Measurements from ENCODE around the gene SLC26A11. TPM values are rescaled to one million over a fixed set of nuclear protein-coding genes. Genes with fewer than 3 reads are reported as not detected.

SLC26A11 gene
- total RNA-seq, 4 donors from 2014 or later, result 2.6 to 3.3 (median 3.1) TPM

DNA sequence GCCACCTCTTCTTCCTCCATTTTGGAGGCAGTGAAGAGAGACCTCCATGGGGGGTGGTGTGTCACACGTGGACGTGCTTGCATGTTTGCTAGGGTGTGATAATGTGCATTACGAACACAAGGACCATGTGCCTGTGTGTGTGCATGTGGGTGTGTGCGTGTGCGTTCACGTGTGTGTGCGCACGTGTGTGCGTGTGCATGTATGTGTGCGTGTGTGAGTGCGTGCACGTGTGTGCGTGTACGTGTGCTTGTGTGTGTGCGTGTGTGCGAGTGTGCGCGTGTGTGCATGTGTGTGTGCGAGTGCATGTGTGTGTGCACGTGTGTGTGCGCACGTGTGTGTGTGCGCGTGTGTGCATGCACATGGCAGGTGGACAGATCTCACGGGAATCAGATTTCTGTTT lies 69.9 kb downstream of the SLC26A11 start:
- H3K9me3 ChIP-seq, result no peaks in the 10 kb centered on the region
- TF ChIP-seq POLR2A (IDR thresholded peaks at IDR 0.05), result no peak
- TF ChIP-seq, protein P1, sequence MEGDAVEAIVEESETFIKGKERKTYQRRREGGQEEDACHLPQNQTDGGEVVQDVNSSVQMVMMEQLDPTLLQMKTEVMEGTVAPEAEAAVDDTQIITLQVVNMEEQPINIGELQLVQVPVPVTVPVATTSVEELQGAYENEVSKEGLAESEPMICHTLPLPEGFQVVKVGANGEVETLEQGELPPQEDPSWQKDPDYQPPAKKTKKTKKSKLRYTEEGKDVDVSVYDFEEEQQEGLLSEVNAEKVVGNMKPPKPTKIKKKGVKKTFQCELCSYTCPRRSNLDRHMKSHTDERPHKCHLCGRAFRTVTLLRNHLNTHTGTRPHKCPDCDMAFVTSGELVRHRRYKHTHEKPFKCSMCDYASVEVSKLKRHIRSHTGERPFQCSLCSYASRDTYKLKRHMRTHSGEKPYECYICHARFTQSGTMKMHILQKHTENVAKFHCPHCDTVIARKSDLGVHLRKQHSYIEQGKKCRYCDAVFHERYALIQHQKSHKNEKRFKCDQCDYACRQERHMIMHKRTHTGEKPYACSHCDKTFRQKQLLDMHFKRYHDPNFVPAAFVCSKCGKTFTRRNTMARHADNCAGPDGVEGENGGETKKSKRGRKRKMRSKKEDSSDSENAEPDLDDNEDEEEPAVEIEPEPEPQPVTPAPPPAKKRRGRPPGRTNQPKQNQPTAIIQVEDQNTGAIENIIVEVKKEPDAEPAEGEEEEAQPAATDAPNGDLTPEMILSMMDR (IDR thresholded peaks at IDR 0.05 in 4 of 5, conservative IDR thresholded peaks at IDR 0.05 in 1 of 5), result no peak
- no peak for DNase-seq
- H3K4me1 ChIP-seq, result no peaks in the 10 kb centered on the region
- H3K27ac ChIP-seq, result no peak overlapping the region
- ATAC-seq, result no peak
- H3K4me3 ChIP-seq, result no peak overlapping the region
- intact Hi-C loops (cut with DNase I; ENCODE audit: low total_unique reads), result no loop called here
- H3K27me3 ChIP-seq, result no peaks in the 10 kb centered on the region
- in situ Hi-C loops (cut with MboI; ENCODE audit: low sequenced_read_pairs in 4 of 4), result no loop called here
- H3K36me3 ChIP-seq, result peaks cover 7 to 74% of the 10 kb centered on the region in 2 donors

DNA sequence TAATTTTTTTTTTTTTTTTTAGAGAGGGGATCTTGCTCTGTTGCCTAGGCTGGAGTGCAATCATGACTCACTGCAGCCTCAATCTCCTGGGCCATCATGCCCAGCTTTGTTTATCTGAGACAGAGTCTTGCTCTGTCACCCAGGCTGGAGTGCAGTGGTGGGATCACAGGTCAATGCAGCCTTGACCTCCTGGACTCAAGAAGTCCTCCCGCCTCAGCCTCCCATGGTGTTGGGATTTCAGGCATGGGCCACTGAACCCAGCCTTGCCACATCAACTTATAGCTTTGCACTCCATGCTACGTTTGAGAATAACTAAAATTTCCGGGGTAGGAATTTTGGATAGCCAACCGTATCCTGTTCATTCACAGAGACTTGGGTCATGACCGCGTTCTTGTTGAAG lies 71.0 kb downstream of the SLC26A11 start:
- Histone ChIP-seq H3K9me3 (no peaks in the 10 kb centered on the region), H3K4me1 (no peaks in the 10 kb centered on the region), H3K4me3 (no peak overlapping the region), H3K27ac (no peak overlapping the region), H3K27me3 (no peaks in the 10 kb centered on the region), H3K36me3 (peaks cover 10 to 85% of the 10 kb centered on the region in 2 donors)
- DNase-seq, result no peak
- in situ Hi-C loops (cut with MboI; ENCODE audit: low sequenced_read_pairs in 4 of 4), result no loop called here
- ATAC-seq, result no peak
- intact Hi-C loops (cut with DNase I; ENCODE audit: low total_unique reads), result no loop called here
- TF ChIP-seq, protein P1 (IDR thresholded peaks at IDR 0.05 in 4 of 5, conservative IDR thresholded peaks at IDR 0.05 in 1 of 5), result no peak
- TF ChIP-seq POLR2A (IDR thresholded peaks at IDR 0.05), result no peak

- no peak for TF ChIP-seq POLR2A (IDR thresholded peaks at IDR 0.05)
- TF ChIP-seq, protein P1 (IDR thresholded peaks at IDR 0.05 in 4 of 5, conservative IDR thresholded peaks at IDR 0.05 in 1 of 5), result no peak
- in situ Hi-C loops (cut with MboI; ENCODE audit: low sequenced_read_pairs in 4 of 4), result no loop called here
- Histone ChIP-seq H3K36me3 (peaks cover 10 to 92% of the 10 kb centered on the region in 2 donors), H3K4me3 (no peak overlapping the region), H3K27me3 (no peaks in the 10 kb centered on the region), H3K4me1 (no peaks in the 10 kb centered on the region), H3K27ac (no peak overlapping the region), H3K9me3 (no peaks in the 10 kb centered on the region)
- intact Hi-C loops (cut with DNase I; ENCODE audit: low total_unique reads), result no loop called here
- DNase-seq (no peak), ATAC-seq (no peak)
Measured at GRCh38 chr17:80291691-80292487, 71.7 kb downstream of the SLC26A11 start.

GRCh38 chr17:80292521-80292971 lies 72.3 kb downstream of the SLC26A11 start:
- H3K36me3 ChIP-seq, result peaks cover 10 to 97% of the 10 kb centered on the region in 2 donors
- intact Hi-C loops (cut with DNase I; ENCODE audit: low total_unique reads) (no loop called here), in situ Hi-C loops (cut with MboI; ENCODE audit: low sequenced_read_pairs in 4 of 4) (no loop called here)
- DNase-seq (no peak), ATAC-seq (no peak)
- no peak for TF ChIP-seq POLR2A (IDR thresholded peaks at IDR 0.05)
- TF ChIP-seq, protein P1 (IDR thresholded peaks at IDR 0.05 in 4 of 5, conservative IDR thresholded peaks at IDR 0.05 in 1 of 5), result no peak
- no peak overlapping the region for H3K4me3 ChIP-seq
- no peaks in the 10 kb centered on the region for H3K27me3 ChIP-seq
- no peaks in the 10 kb centered on the region for H3K9me3 ChIP-seq
- no peaks in the 10 kb centered on the region for H3K4me1 ChIP-seq
- H3K27ac ChIP-seq, result no peak overlapping the region

Data from gastrocnemius medialis (tissue), 4 donors.